Colonic mucosa (tissue), 4 donors: ENCODE data around the gene CDK11A. TPM values are rescaled to one million over a fixed set of nuclear protein-coding genes. Genes with fewer than 3 reads are reported as not detected.

Experiments used
- DNase-seq: peaks from one replicate; pipeline ENCODE4 v3.0.0-alpha.2; 2020
- H3K27ac ChIP-seq: fragments of 200-600 bp; one replicate; pipeline ENCODE4 v1.8.0; 2021
- H3K27me3 ChIP-seq: fragments of 200-600 bp; one replicate; pipeline ENCODE4 v1.8.0; 2021
- H3K36me3 ChIP-seq: fragments of 200-600 bp; one replicate; pipeline ENCODE4 v1.8.0; 2021
- H3K4me1 ChIP-seq: fragments of 200-600 bp; one replicate; pipeline ENCODE4 v1.8.0; 2021; ENCODE audit warnings: mild to moderate bottlenecking
- H3K4me3 ChIP-seq: fragments of 200-600 bp; one replicate; pipeline ENCODE4 v1.8.0; 2021
- H3K9ac ChIP-seq, 2 donors: one replicate each; pipeline ENCODE4 v1.7.0; 2013; ENCODE audit warnings: control low read depth in 2 of 2, low read depth in 2 of 2, low read length in 2 of 2
- H3K9me3 ChIP-seq: fragments of 200-600 bp; one replicate; pipeline ENCODE4 v1.8.0; 2021
- intact Hi-C: fragments of 100-400 bp; cut with DNase I; formaldehyde crosslinking; loops from one replicate; pipeline ENCODE4 v1.14.1; 2022
- total RNA-seq, 2 donors: library from RNA; stranded (reverse); fragmentation: NEBNext Ultra II Directional in 1 of 2; extraction: Animal tissue kit (Norgen Biotek cat#: 25700) in 1 of 2; gene quantifications; one replicate each; pipeline ENCODE4 v1.2.1, GENCODE V29; 2021
- TF ChIP-seq, protein P1 (sequence below): fragments of 200-600 bp; IDR thresholded peaks from one replicate; pipeline ENCODE4 v1.8.0; 2022; ENCODE audit warnings: antibody characterized with exemption, mild to moderate bottlenecking
- donor health status: healthy.
- donor health status: DM: no; HTN: no; CAD: no.
- donor health status: DM: no; HTN: no; CAD: no.

CDK11A gene
- total RNA-seq, 2 donors from 2014 or later, result 52.2 to 58.5 TPM

DNA sequence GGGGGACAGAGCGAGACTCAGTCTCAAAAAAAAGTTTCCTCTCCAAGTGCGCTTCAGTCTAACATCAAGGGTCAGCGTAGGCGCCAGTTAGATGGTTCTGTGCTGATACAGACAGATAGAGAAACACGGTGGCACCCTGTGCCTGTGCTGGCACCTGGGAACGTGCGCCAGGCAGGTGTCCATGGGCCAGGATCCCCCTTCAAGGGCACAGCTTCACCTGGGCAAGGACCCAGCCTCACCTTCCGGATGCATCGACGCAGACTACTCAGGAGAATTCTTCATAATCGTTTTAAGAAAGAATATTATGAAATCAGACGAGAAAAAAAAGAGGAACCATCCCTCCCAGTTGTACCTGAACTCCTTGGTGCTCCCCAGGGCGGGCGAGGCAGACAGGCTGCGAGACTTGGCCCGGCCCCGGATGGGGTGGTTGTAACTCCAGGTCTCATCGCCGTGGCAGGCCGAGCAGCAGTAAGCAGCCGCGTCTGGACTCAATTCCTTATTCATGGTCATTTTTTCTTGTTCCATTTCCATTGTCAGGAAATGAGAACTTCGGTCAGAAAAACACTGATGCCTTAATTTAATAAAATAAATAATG is 40.8 kb upstream of the CDK11A start:
- H3K27ac ChIP-seq, result no peak overlapping the region
- H3K4me1 ChIP-seq, result peaks cover under 1% of the 10 kb centered on the region
- intact Hi-C loops, result no loop called here
- H3K27me3 ChIP-seq, result no peaks in the 10 kb centered on the region
- no peak overlapping the region for H3K9ac ChIP-seq
- TF ChIP-seq, protein P1, sequence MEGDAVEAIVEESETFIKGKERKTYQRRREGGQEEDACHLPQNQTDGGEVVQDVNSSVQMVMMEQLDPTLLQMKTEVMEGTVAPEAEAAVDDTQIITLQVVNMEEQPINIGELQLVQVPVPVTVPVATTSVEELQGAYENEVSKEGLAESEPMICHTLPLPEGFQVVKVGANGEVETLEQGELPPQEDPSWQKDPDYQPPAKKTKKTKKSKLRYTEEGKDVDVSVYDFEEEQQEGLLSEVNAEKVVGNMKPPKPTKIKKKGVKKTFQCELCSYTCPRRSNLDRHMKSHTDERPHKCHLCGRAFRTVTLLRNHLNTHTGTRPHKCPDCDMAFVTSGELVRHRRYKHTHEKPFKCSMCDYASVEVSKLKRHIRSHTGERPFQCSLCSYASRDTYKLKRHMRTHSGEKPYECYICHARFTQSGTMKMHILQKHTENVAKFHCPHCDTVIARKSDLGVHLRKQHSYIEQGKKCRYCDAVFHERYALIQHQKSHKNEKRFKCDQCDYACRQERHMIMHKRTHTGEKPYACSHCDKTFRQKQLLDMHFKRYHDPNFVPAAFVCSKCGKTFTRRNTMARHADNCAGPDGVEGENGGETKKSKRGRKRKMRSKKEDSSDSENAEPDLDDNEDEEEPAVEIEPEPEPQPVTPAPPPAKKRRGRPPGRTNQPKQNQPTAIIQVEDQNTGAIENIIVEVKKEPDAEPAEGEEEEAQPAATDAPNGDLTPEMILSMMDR, result no peak
- no peak overlapping the region for H3K4me3 ChIP-seq
- H3K9me3 ChIP-seq, result no peaks in the 10 kb centered on the region
- no peak for DNase-seq
- peaks cover 5% of the 10 kb centered on the region for H3K36me3 ChIP-seq

DNA sequence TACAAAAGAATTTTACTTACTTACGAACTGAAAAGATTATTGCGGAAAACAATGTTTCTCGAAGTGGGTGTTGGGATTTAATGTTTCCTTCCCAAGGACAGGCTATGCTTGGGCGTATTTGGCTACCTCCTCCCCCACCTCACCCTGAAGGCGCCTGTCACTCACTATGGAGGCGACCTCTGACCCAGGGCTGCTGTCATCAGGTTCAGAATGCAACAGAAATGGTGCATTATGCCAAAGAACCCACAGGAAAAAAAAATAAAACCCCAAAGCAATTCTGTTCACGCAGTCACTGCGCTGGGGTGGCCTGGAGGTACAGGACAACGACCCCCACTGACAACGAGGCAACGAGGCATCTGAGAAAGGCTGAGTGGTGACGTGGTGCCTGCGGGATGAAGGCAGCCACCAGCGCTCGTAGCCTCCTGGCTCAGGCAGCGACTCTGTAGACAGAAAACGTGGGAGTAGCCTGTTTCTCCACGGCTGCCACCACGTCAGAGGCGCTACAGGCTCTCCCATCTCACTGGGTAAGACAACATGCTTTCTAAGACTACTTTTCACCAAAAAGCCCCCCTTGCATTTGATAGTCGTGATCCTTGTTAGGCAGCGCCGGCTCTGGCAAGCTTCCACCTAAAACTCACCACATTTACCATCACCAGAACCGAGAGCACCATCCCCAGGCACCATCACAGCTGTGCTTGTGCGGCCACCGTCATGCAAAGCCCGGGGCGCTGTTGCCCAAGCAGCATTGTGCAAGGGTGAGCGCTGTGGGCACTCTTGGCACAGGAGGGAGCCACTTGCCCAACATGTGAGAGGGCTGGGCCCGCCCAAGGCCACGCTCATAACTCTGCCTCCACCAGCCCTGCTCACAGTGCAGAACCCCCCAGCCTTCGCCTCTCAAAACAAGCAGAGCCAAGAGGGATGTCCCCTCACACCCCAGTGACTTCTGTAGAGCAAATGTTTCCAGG is 39.8 kb upstream of the CDK11A start:
- Histone ChIP-seq H3K4me1 (peaks cover 11% of the 10 kb centered on the region), H3K9me3 (no peaks in the 10 kb centered on the region), H3K4me3 (no peak overlapping the region), H3K27ac (no peak overlapping the region), H3K36me3 (peaks cover 10% of the 10 kb centered on the region), H3K9ac (no peak overlapping the region), H3K27me3 (no peaks in the 10 kb centered on the region)
- TF ChIP-seq, protein P1, result no peak
- no peak for DNase-seq
- intact Hi-C loops, result no loop called here

DNA sequence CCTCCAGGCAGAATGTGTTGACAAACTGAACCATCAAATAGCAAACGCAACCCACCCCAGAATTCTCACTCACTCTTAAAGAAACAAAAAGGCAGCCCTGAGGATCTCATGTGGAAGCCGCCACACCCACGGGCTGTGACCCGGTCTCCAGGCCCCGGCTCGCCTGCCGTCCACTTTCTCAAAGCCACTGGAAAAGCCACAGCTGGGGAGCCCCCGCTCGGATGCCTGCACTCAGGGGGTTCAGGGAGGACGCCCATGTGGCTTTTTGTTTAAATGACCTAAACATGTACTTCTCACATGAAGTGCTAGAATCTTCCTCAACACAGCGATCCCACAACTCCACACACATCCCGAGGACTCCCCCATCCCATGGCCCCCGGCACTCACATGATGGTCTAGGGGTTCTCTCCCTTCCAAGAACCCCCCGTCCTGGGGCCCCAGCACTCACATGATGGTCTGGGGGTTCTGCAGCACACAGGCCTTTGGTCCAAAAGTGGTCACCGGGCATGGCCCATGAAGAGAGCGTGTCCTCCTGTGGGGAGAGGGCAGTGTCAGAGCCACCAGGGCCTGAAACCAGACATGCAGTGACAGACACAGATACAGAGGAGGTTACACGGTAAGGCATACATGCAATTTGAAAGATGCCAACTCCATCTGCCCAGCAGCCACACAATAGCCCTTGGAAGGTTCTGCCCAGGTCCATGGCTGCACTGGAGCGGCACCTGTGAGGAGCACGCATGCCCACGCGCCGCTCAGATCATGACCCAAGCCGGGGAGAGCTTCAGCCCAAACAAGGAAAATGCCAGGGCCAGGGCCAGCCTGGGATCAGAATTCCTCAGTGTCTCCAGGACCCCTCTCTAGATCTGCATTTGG is 37.6 kb upstream of the CDK11A start:
- TF ChIP-seq, protein P1, result no peak
- Histone ChIP-seq H3K9me3 (no peaks in the 10 kb centered on the region), H3K36me3 (peaks cover 10% of the 10 kb centered on the region), H3K4me1 (peaks cover 16% of the 10 kb centered on the region), H3K9ac (no peak overlapping the region), H3K27ac (no peak overlapping the region), H3K4me3 (no peak overlapping the region), H3K27me3 (no peaks in the 10 kb centered on the region)
- DNase-seq, result no peak
- intact Hi-C loops, result no loop called here

DNA sequence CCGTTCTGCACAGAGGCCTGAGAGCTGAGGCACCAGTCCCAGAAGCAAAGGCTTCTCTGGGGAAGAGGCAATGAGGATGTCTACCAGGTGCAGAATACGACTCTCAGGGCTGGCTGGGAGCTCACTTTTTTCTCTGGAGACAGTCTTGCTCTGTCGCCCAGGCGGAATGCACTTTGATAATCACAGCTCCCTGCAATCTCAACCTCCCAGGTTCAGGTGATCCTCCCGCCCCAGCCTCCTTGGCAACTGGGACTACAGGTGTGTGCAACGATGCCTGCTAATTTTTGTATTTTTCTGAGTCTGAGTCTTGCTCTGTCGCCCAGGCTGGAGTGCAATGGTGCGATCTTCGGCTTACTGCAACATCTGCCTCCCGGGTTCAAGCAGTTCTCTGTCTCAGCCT is 36.6 kb upstream of the CDK11A start:
- TF ChIP-seq, protein P1, result no peak

DNA sequence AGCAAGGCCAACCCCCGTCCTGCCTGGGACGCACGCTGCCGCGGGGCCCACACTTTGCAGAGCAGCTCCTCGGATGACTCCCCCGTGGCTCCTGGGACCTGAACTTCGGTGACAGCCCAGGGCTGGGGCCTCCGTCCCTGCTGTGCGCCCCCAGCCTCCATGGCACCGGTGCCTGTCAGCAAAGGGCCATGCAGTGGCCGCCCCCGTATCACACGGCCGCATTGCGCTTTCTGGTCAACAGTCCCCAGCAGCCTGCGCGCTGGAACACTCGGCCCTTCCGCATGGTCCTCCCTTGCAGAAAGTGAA is 36.1 kb upstream of the CDK11A start:
- no peaks in the 10 kb centered on the region for H3K27me3 ChIP-seq
- H3K36me3 ChIP-seq, result peaks cover 15% of the 10 kb centered on the region
- H3K27ac ChIP-seq, result no peak overlapping the region
- intact Hi-C loops, result no loop called here
- no peak overlapping the region for H3K9ac ChIP-seq
- DNase-seq, result no peak
- H3K4me1 ChIP-seq, result peaks cover 16% of the 10 kb centered on the region
- no peaks in the 10 kb centered on the region for H3K9me3 ChIP-seq
- TF ChIP-seq, protein P1, result no peak
- no peak overlapping the region for H3K4me3 ChIP-seq

More for the DNA sequence above, 36.6 kb upstream of the CDK11A start:
- intact Hi-C loops, result no loop called here
- no peak overlapping the region for H3K27ac ChIP-seq
- no peaks in the 10 kb centered on the region for H3K27me3 ChIP-seq
- no peak overlapping the region for H3K4me3 ChIP-seq
- H3K36me3 ChIP-seq, result peaks cover 14% of the 10 kb centered on the region
- no peak overlapping the region for H3K9ac ChIP-seq
- peaks cover 16% of the 10 kb centered on the region for H3K4me1 ChIP-seq
- H3K9me3 ChIP-seq, result no peaks in the 10 kb centered on the region
- DNase-seq, result no peak
